Effector CD8-positive, alpha-beta T cell (primary cell): ENCODE data around the gene RELN.
"Not testable (repeated sequence)": the region's sequence is repeated elsewhere in the genome, so short reads cannot be mapped to it uniquely, and the experiment has no call there.

ENCODE experiments used
- DNase-seq: peaks from one replicate; lab custom pipeline; 2025; lab: John Stamatoyannopoulos, UW
- total RNA-seq, 4 experiments: gene quantifications; one replicate each; lab custom pipeline; 2026; lab: John Stamatoyannopoulos, UW

Gene RELN
- total RNA-seq = 0 to 0.36 (median 0.09) reads per million in 4 experiments

GRCh38 chr7:103989200-103989784, at the start of gene RELN:
RELN (minus strand) TSS chr7:103989658; CDS start chr7:103989356, 302 bp downstream.
- no peak for DNase-seq

GRCh38 chr7:104038136-104038535, 48.7 kb upstream of the RELN start:
- no peak for DNase-seq

- not testable (repeated sequence) for DNase-seq
Measured at GRCh38 chr7:104036889-104037288, 47.4 kb upstream of the RELN start.

GRCh38 chr7:104035351-104035750, 45.9 kb upstream of the RELN start:
- no peak for DNase-seq

- no peak for DNase-seq
Measured at GRCh38 chr7:104034679-104035078, 45.2 kb upstream of the RELN start.

GRCh38 chr7:104033837-104034236, 44.4 kb upstream of the RELN start:
- no peak for DNase-seq

DNA sequence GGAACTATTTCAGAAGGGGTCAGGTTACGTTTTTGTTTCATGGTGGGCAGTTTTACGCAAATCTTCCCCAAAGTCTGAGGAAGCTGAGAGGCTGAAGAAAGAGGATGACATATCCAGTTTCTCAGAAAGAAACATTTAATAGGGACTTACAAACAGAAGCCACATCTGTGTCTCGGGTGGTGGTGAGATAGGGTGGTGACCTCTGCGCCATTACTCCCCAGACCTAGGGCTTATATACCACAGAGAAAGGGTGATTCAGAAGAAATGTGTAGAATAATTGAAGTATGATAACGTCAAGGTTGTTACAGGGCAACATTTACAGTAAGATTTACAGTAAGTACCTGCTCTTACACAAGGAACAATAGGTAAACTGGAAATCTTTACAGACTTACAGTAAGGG, 43.0 kb upstream of the RELN start:
- no peak for DNase-seq

GRCh38 chr7:104029765-104030164, 40.3 kb upstream of the RELN start:
- no peak for DNase-seq

GRCh38 chr7:104024632-104025031, 35.2 kb upstream of the RELN start:
- DNase-seq = no peak

GRCh38 chr7:104023100-104023499, 33.6 kb upstream of the RELN start:
- DNase-seq = no peak

GRCh38 chr7:104018425-104018824, 29.0 kb upstream of the RELN start:
- DNase-seq = no peak

GRCh38 chr7:104017001-104017400, 27.5 kb upstream of the RELN start:
- DNase-seq = no peak

- DNase-seq = no peak
Measured at GRCh38 chr7:104012835-104013234, 23.4 kb upstream of the RELN start.

DNA sequence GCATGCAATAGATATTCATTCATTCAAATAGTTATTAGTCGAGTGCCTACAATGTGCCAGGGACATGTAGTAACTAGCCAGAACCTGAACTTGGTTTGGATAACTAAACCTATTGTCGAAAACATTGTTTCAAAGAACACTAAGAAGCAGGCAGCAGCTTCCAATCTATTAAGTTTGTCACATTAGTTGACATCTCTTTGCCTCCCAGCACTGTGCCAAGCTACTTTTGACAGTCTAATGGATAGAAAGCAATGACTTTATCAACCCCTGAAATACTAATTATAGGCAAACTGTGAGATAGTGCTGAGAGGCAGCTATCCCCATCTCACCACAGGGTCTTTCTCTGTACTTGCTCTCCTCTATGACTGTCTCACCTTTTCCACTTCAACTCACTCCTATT, 22.4 kb upstream of the RELN start:
- DNase-seq = no peak

GRCh38 chr7:104010052-104010909, 20.8 kb upstream of the RELN start:
- no peak for DNase-seq

GRCh38 chr7:104008107-104008506, 18.6 kb upstream of the RELN start:
- no peak for DNase-seq

GRCh38 chr7:104007614-104008013, 18.2 kb upstream of the RELN start:
- DNase-seq = no peak

DNA sequence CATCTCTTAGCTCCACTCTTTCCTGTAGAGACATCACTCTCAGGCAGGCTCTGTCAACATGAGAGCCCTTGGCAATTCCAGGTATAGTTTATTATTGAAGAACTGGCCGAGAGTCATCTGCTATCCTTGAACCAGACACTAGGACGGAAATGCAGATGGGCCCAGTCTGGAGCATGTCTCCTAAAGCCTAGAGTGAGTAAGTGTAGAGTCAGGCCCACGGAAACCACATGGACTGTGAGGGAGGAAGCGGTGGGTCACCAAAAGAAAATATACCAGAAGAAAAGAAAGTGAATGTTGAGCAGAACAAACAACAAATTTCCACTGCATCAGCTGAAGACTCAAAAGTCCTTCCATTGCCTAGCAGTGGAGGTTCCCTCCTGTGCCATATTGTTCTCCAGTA, 15.7 kb upstream of the RELN start:
- DNase-seq = no peak

GRCh38 chr7:103996639-103997038, 7.2 kb upstream of the RELN start:
- no peak for DNase-seq

- DNase-seq = no peak
Measured at GRCh38 chr7:103996017-103996551, 6.6 kb upstream of the RELN start.

GRCh38 chr7:103995554-103995953, 6.1 kb upstream of the RELN start:
- DNase-seq = no peak

DNA sequence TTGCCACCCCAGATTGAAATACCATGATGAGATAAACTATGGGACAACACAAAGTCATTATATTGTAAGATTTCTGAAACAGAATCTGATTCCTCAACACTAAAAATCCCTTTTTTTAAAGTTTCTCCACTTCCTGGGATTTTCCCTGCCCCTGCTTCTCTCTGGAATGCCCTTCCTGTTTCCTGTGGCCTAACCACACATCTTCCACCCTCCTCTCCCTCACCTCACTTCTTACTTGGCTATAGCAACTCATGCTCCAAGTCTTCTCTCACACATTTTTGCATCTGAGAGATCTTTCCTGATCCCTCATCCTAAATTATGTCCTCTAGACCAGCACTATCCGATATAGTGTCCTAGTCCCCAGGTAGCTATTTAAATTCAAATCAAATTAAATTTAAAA, 4.1 kb upstream of the RELN start:
- DNase-seq = no peak

DNA sequence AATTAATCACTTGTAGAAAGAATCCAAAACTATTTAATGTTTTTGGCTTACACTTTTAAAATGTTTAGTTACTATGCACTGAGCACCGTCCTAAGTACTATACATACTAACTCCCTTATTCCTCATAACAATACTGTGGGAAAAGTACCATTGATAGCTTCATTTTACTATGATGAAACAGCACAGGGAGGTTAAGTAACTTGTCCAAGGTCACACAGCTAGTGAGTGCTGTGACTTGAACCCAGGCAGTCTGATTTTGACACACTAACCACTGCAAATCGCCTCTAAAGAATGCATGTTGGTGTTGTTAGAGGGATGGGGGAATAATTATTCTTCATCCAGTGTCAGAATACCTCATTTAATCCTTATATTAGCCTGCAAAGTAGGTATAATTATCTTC, 1.9 kb upstream of the RELN start:
- no peak for DNase-seq
